IMR-90 (cell line): ENCODE measurements around the gene URI1. TPM values are rescaled to one million over a fixed set of nuclear protein-coding genes. Genes with fewer than 3 reads are reported as not detected.

Source experiments
- ATAC-seq: fragments of 200-7000 bp; cut with Tn5 transposase; 2 replicates; pipeline ENCODE4 v1.9.1; 2020; ENCODE audit warnings: low read depth, mild to moderate bottlenecking, moderate library complexity
- BruUV-seq: library from RNA; stranded (reverse); fragments of 400-500 nt; replicated peaks from 2 replicates; lab custom pipeline; 2021; lab: Mats Ljungman, UMichigan
- CTCF ChIA-PET: fragments of 300-600 bp; formaldehyde crosslinking; extraction: SDS; loops from one replicate; lab custom pipeline; 2021; ENCODE audit warnings: antibody characterized with exemption; lab: Yijun Ruan, JAX
- POLR2A ChIA-PET: fragments of 300-600 bp; sonication (Branson Sonifier 250); formaldehyde crosslinking; loops from one replicate; lab custom pipeline; 2022; ENCODE audit warnings: antibody characterized with exemption; ENCODE audit not compliant: unreplicated experiment; lab: Charles Lee
- DNase-seq: peaks from one replicate; pipeline ENCODE4 v3.0.0; 2013
- H2AFZ ChIP-seq: replicated peaks from 2 replicates; pipeline ENCODE3; 2013; ENCODE audit warnings: low read length, mild to moderate bottlenecking; ENCODE audit not compliant: poor library complexity
- H2AK5ac ChIP-seq: 2 replicates; pipeline ENCODE4 v1.6.1; 2013; ENCODE audit warnings: low read depth, low read length, inconsistent platforms
- H2AK9ac ChIP-seq: replicated peaks from 2 replicates; pipeline ENCODE3; 2013; ENCODE audit warnings: mild to moderate bottlenecking, low read depth, low read length, moderate library complexity; ENCODE audit not compliant: poor library complexity
- H2BK120ac ChIP-seq: 2 replicates; pipeline ENCODE4 v1.6.1; 2013; ENCODE audit warnings: low read depth, low read length, inconsistent platforms
- H2BK15ac ChIP-seq: 3 replicates; pipeline ENCODE4 v1.6.1; 2013; ENCODE audit warnings: low read depth, low read length, inconsistent platforms
- H2BK20ac ChIP-seq: 2 replicates; pipeline ENCODE4 v1.6.1; 2013; ENCODE audit warnings: low read depth, mild to moderate bottlenecking, inconsistent platforms, low read length, moderate library complexity
- H2BK5ac ChIP-seq: 2 replicates; pipeline ENCODE4 v1.6.1; 2013; ENCODE audit warnings: mild to moderate bottlenecking, low read depth, low read length, inconsistent platforms; ENCODE audit not compliant: poor library complexity, severe bottlenecking
- H3K14ac ChIP-seq: replicated peaks from 2 replicates; pipeline ENCODE4 v1.6.1; 2013; ENCODE audit warnings: low read depth, low read length, inconsistent platforms
- H3K18ac ChIP-seq: 2 replicates; pipeline ENCODE4 v1.6.1; 2013; ENCODE audit warnings: low read depth, low read length, control low read depth
- H3K23ac ChIP-seq: 2 replicates; pipeline ENCODE4 v1.6.1; 2013; ENCODE audit warnings: low read depth, low read length, inconsistent platforms
- H3K27ac ChIP-seq: 2 replicates; pipeline ENCODE4 v1.5.1; 2013; ENCODE audit warnings: mild to moderate bottlenecking, control low read depth, low read length; ENCODE audit not compliant: insufficient read depth
- H3K27me3 ChIP-seq: 2 replicates; pipeline ENCODE4 v1.6.1; 2013; ENCODE audit warnings: low read length; ENCODE audit not compliant: control insufficient read depth, insufficient read depth
- H3K36me3 ChIP-seq: 2 replicates; pipeline ENCODE4 v1.6.1; 2013; ENCODE audit warnings: low read length, mixed read lengths; ENCODE audit not compliant: control insufficient read depth, insufficient read depth
- H3K4ac ChIP-seq: 2 replicates; pipeline ENCODE4 v1.6.1; 2013; ENCODE audit warnings: low read depth, low read length, inconsistent platforms
- H3K4me1 ChIP-seq: 2 replicates; pipeline ENCODE4 v1.6.1; 2013; ENCODE audit warnings: low read length, mixed read lengths; ENCODE audit not compliant: control insufficient read depth, insufficient read depth
- H3K4me2 ChIP-seq: 2 replicates; pipeline ENCODE4 v1.6.1; 2013; ENCODE audit warnings: low read depth, mild to moderate bottlenecking, control low read depth, low read length, moderate library complexity
- H3K4me3 ChIP-seq: 2 replicates; pipeline ENCODE4 v1.5.1; 2013; ENCODE audit warnings: low read depth, mild to moderate bottlenecking, control low read depth, low read length, moderate library complexity; ENCODE audit not compliant: insufficient read depth
- H3K56ac ChIP-seq: 2 replicates; pipeline ENCODE4 v1.6.1; 2013; ENCODE audit warnings: low read length, inconsistent platforms; ENCODE audit not compliant: insufficient read depth; ENCODE audit errors: extremely low read depth
- H3K79me1 ChIP-seq, 2 experiments: 2 replicates each; pipeline ENCODE4 v1.6.1; 2013; ENCODE audit warnings: low read length in 2 of 2, inconsistent platforms in 1 of 2, low read depth in 1 of 2
- H3K9ac ChIP-seq: 2 replicates; pipeline ENCODE4 v1.6.1; 2013; ENCODE audit warnings: low read depth, low read length, control low read depth
- H3K9me1 ChIP-seq: 2 replicates; pipeline ENCODE4 v1.6.1; 2013; ENCODE audit warnings: low read length, inconsistent platforms; ENCODE audit not compliant: insufficient read depth
- H3K9me3 ChIP-seq: 2 replicates; pipeline ENCODE4 v1.6.1; 2013; ENCODE audit warnings: low read length; ENCODE audit not compliant: control insufficient read depth, insufficient read depth
- H4K20me1 ChIP-seq: 2 replicates; pipeline ENCODE4 v1.6.1; 2013; ENCODE audit warnings: low read length, inconsistent platforms; ENCODE audit not compliant: insufficient read depth
- H4K5ac ChIP-seq: 2 replicates; pipeline ENCODE4 v1.6.1; 2013; ENCODE audit warnings: mild to moderate bottlenecking, low read depth, low read length, control low read depth
- H4K8ac ChIP-seq, 2 experiments: 2 replicates each; pipeline ENCODE4 v1.6.1; 2013; ENCODE audit warnings: low read depth in 2 of 2, low read length in 2 of 2, control low read depth in 1 of 2, inconsistent platforms in 1 of 2
- H4K91ac ChIP-seq: 2 replicates; pipeline ENCODE4 v1.6.1; 2013; ENCODE audit warnings: low read depth, low read length, inconsistent platforms; ENCODE audit not compliant: insufficient read depth
- CHD1 ChIP-seq: IDR thresholded peaks from 2 replicates; pipeline ENCODE4 v1.6.1; 2012; ENCODE audit warnings: low read depth, low read length, improper control_type of control experiment
- FOS ChIP-seq: fragments of 150-350 bp; IDR thresholded peaks from 2 replicates; pipeline ENCODE4 v1.6.1; 2016; ENCODE audit warnings: low read depth, low read length
- MAFK ChIP-seq: IDR thresholded peaks from 2 replicates; pipeline ENCODE4 v1.6.1; 2012; ENCODE audit warnings: low read depth, low read length, improper control_type of control experiment
- MAZ ChIP-seq: IDR thresholded peaks from 2 replicates; pipeline ENCODE4 v1.6.1; 2012; ENCODE audit warnings: low read depth, mild to moderate bottlenecking, low read length, improper control_type of control experiment, moderate library complexity, borderline replicate concordance
- MXI1 ChIP-seq: IDR thresholded peaks from 2 replicates; pipeline ENCODE4 v1.6.1; 2012; ENCODE audit warnings: low read depth, mild to moderate bottlenecking, low read length, moderate library complexity, borderline replicate concordance
- NFE2L2 ChIP-seq: fragments of 150-350 bp; IDR thresholded peaks from 2 replicates; pipeline ENCODE4 v1.6.1; 2016; ENCODE audit warnings: low read depth, mild to moderate bottlenecking, low read length
- POLR2A ChIP-seq: IDR thresholded peaks from 2 replicates; pipeline ENCODE4 v1.6.1; 2012; ENCODE audit warnings: mild to moderate bottlenecking, low read depth, low read length
- RCOR1 ChIP-seq: IDR thresholded peaks from 2 replicates; pipeline ENCODE4 v1.6.1; 2012; ENCODE audit warnings: mild to moderate bottlenecking, low read length, improper control_type of control experiment; ENCODE audit not compliant: insufficient replicate concordance
- RFX5 ChIP-seq: IDR thresholded peaks from 2 replicates; pipeline ENCODE4 v1.8.0; 2012; ENCODE audit warnings: low read depth, mild to moderate bottlenecking, low read length, moderate library complexity
- SMC3 ChIP-seq: fragments of 150-350 bp; IDR thresholded peaks from 2 replicates; pipeline ENCODE4 v1.6.1; 2016; ENCODE audit warnings: low read depth, mild to moderate bottlenecking, antibody characterized with exemption, low read length, moderate library complexity
- USF2 ChIP-seq: fragments of 150-350 bp; IDR thresholded peaks from 2 replicates; pipeline ENCODE4 v1.6.1; 2017; ENCODE audit warnings: mild to moderate bottlenecking, antibody characterized with exemption, low read length, low read depth
- WGBS, 2 experiments: methylation state at CpG; one replicate each; pipeline versions ENCODE4 v1.1.5 to v1.1.7; 2013; ENCODE audit warnings: missing lambda C conversion rate in 2 of 2; ENCODE audit not compliant: insufficient read length in 1 of 2; ENCODE audit errors: extremely low coverage in 2 of 2; 5-methylcytosine and 5-hydroxymethylcytosine counted together
- dilution Hi-C: fragments of 300-500 bp; cut with HindIII; formaldehyde crosslinking; loops from one replicate; pipeline ENCODE4 v1.14.3; 2018; ENCODE audit warnings: low sequenced_read_pairs; ENCODE audit not compliant: unreplicated experiment
- in situ Hi-C: fragments of 300-500 bp; cut with MboI; formaldehyde crosslinking; loops from 3 replicates; pipeline ENCODE4 v1.14.3; 2019; ENCODE audit warnings: low sequenced_read_pairs, inconsistent platforms, mixed read lengths
- intact Hi-C: fragments of 100-400 bp; cut with micrococcal nuclease; formaldehyde crosslinking; loops from 2 replicates; pipeline ENCODE4 v1.10.0; 2022
- polyA plus RNA-seq, 3 experiments: library from polyadenylated mRNA; depleted of rRNA; stranded (reverse); fragments of >200 nt; gene quantifications; 2 replicates each; pipeline ENCODE4 v1.2.3, GENCODE V29; 2012; ENCODE audit warnings: low replicate concordance in 1 of 3
- total RNA-seq: library from RNA; depleted of rRNA; stranded (reverse); fragments of >200 nt; gene quantifications from 2 replicates; pipeline ENCODE4 v1.2.3, GENCODE V29; 2012

The URI1 gene
- total and polyA plus RNA-seq, 2 of the 4 experiments (the other 2 are of a cell fraction): 43.2 to 45.3 TPM

- Histone ChIP-seq H3K9me1 (no peaks in the 10 kb centered on the region), H3K9ac (no peak overlapping the region), H2AK5ac (no peak overlapping the region), H3K18ac (no peak overlapping the region), H4K8ac (no peak overlapping the region), H3K4ac (no peak overlapping the region), H2AFZ (no peak overlapping the region), H3K27me3 (no peaks in the 10 kb centered on the region), H3K9me3 (no peaks in the 10 kb centered on the region), H2BK15ac (no peak overlapping the region), H3K36me3 (no peaks in the 10 kb centered on the region), H2AK9ac (no peak overlapping the region), H4K91ac (no peak overlapping the region), H3K56ac (no peak overlapping the region), H4K5ac (no peak overlapping the region), H2BK5ac (no peak overlapping the region), H3K79me1 (0 out of 4 replicates have a peak, but pooled peaks cover 0 to 4% of the 10 kb centered on the region in 2 experiments), H3K27ac (no peak overlapping the region), H2BK120ac (no peak overlapping the region), H3K4me2 (no peak overlapping the region), H3K23ac (no peak overlapping the region), H4K20me1 (no peaks in the 10 kb centered on the region), H3K4me3 (no peak overlapping the region), H3K14ac (no peak overlapping the region), H3K4me1 (no peaks in the 10 kb centered on the region), H2BK20ac (no peak overlapping the region)
- ChIA-PET POLR2A (no interaction called here), CTCF (no interaction called here)
- ATAC-seq (no peak), DNase-seq (no peak)
- TF ChIP-seq FOS: no peak
- no peak for TF ChIP-seq NFE2L2
- no peak for TF ChIP-seq RCOR1
- no peak for TF ChIP-seq MXI1
- TF ChIP-seq RFX5: no peak
- TF ChIP-seq MAZ: no peak
- TF ChIP-seq MAFK: no peak
- no peak for TF ChIP-seq POLR2A
- no peak for TF ChIP-seq SMC3
- no peak for TF ChIP-seq USF2
- TF ChIP-seq CHD1: no peak
- no TSS peak for BruUV-seq
- no CpG with 5 or more reads among the region's 1 CpG for WGBS, 2 experiments
- intact Hi-C loops (no loop called here), dilution Hi-C loops (no loop called here), in situ Hi-C loops (no loop called here)
These were observed 84.9 kb downstream of the URI1 start for GRCh38 chr19:30026933-30027332.
